ENCODE results near the gene GABRB3.

Gene GABRB3

GRCh38 chr15:26561896-26562295 is 211.0 kb downstream of the GABRB3 start:
- DNase-seq (ENCODE audit: low read depth in 1 of 2, low spot score in 1 of 2) = no peak

- DNase-seq (ENCODE audit: low read depth in 1 of 2, low spot score in 1 of 2) = no peak
Measured at GRCh38 chr15:26561130-26561529, 211.7 kb downstream of the GABRB3 start.

- DNase-seq (ENCODE audit: low read depth in 1 of 2, low spot score in 1 of 2) = no peak
Measured at GRCh38 chr15:26555898-26556297, 217.0 kb downstream of the GABRB3 start.

GRCh38 chr15:26551473-26551872 is 221.4 kb downstream of the GABRB3 start:
- no peak for DNase-seq (ENCODE audit: low read depth in 1 of 2, low spot score in 1 of 2)

GRCh38 chr15:26550880-26551279 is 222.0 kb downstream of the GABRB3 start:
- DNase-seq (ENCODE audit: low read depth in 1 of 2, low spot score in 1 of 2) = no peak

- DNase-seq (ENCODE audit: low read depth in 1 of 2, low spot score in 1 of 2) = no peak
Measured at GRCh38 chr15:26537663-26538062, 235.2 kb downstream of the GABRB3 start.

GRCh38 chr15:26531489-26531888 is 241.4 kb downstream of the GABRB3 start:
- DNase-seq (ENCODE audit: low read depth in 1 of 2, low spot score in 1 of 2) = no peak

- DNase-seq (ENCODE audit: low read depth in 1 of 2, low spot score in 1 of 2) = no peak
Measured at GRCh38 chr15:26525096-26525495, 247.8 kb downstream of the GABRB3 start.

GRCh38 chr15:26521691-26522198 is 251.1 kb downstream of the GABRB3 start:
- no peak for DNase-seq (ENCODE audit: low read depth in 1 of 2, low spot score in 1 of 2)

GRCh38 chr15:26521130-26521529 is 251.7 kb downstream of the GABRB3 start:
- no peak for DNase-seq (ENCODE audit: low read depth in 1 of 2, low spot score in 1 of 2)

- no peak for DNase-seq (ENCODE audit: low read depth in 1 of 2, low spot score in 1 of 2)
Measured at GRCh38 chr15:26518885-26519284, 254.0 kb downstream of the GABRB3 start.

GRCh38 chr15:26516102-26516980 is 256.5 kb downstream of the GABRB3 start:
- no peak for DNase-seq (ENCODE audit: low read depth in 1 of 2, low spot score in 1 of 2)

- no peak for DNase-seq (ENCODE audit: low read depth in 1 of 2, low spot score in 1 of 2)
Measured at GRCh38 chr15:26504009-26504408, 268.9 kb downstream of the GABRB3 start.

Measured in activated CD4-positive, alpha-beta T cell treated with anti-CD3 and anti-CD28 coated beads, Interleukin-2, amount 50 U/mL, for 24 hours (primary cell).